Right lobe of liver (tissue), 4 donors: ENCODE data around the gene C2CD2L.

Experiments used
- POLR2A ChIP-seq: fragments of 450-650 bp; IDR thresholded peaks from one replicate; pipeline ENCODE4 v1.6.1; 2017; ENCODE audit warnings: antibody characterized with exemption, mild to moderate bottlenecking
- TF ChIP-seq, protein P1 (sequence below), 4 donors: fragments of 200-600 bp in 3 of 4; fragments of 450-650 bp in 1 of 4; IDR thresholded peaks; one replicate each; pipeline versions ENCODE4 v1.5.1 to v1.8.0; 2016 to 2022; ENCODE audit warnings: antibody characterized with exemption in 4 of 4, mild to moderate bottlenecking in 2 of 4
- donor health status: DM: no; HTN: no; CAD: no.
- donor health status: DM: no; HTN: no; CAD: no.
- donor health status: DM: no; HTN: yes; CAD: no.

DNA sequence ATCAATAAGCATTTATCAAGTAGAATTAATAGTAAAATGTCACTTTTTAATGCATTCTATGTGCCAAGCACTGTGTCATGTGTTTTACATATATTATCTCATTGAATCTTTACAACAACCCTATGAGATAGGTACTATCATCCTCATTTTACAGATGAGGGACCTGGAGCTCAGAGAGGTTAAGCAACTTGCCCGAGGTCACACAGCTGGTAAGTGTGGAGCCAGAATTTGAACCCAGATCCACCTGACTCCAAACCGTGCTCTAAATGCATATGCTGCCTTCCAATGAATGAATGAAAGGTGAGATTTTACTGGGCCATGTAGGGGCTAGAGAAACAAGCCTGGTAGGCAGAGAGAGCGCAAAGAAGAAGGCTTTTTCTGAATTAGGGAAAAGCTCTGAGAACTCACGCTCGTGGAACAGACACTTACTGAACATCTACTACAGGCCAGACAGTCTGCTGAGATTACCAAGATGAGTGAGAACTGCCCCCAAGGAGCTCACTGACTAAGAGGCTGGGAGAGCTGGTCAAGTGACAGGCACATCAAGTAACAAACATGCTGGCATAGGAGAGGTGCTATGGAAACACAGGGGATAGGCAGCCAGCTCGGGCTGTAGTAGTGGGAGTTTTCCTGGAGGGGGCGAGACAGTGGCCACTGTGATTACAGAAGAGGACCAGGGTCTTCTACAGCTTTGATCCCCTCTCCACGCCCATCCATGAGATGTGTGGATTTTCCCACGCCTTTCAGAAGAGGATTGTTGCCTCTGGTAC, 46.1 kb downstream of the C2CD2L start:
- TF ChIP-seq, protein P1, sequence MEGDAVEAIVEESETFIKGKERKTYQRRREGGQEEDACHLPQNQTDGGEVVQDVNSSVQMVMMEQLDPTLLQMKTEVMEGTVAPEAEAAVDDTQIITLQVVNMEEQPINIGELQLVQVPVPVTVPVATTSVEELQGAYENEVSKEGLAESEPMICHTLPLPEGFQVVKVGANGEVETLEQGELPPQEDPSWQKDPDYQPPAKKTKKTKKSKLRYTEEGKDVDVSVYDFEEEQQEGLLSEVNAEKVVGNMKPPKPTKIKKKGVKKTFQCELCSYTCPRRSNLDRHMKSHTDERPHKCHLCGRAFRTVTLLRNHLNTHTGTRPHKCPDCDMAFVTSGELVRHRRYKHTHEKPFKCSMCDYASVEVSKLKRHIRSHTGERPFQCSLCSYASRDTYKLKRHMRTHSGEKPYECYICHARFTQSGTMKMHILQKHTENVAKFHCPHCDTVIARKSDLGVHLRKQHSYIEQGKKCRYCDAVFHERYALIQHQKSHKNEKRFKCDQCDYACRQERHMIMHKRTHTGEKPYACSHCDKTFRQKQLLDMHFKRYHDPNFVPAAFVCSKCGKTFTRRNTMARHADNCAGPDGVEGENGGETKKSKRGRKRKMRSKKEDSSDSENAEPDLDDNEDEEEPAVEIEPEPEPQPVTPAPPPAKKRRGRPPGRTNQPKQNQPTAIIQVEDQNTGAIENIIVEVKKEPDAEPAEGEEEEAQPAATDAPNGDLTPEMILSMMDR (IDR thresholded peaks at IDR 0.05), result no peak
- TF ChIP-seq POLR2A, result no peak
